ENCODE results near the gene PXDN. TPM values are rescaled to one million over a fixed set of nuclear protein-coding genes. Genes with fewer than 3 reads are reported as not detected.

The PXDN gene
- total and polyA plus RNA-seq, 10 of the 15 experiments (the other 5 are each of a cell fraction or from before 2014, with no cell fraction given) = 0.12 to 0.69 (median 0.23) TPM; not detected in 5

DNA sequence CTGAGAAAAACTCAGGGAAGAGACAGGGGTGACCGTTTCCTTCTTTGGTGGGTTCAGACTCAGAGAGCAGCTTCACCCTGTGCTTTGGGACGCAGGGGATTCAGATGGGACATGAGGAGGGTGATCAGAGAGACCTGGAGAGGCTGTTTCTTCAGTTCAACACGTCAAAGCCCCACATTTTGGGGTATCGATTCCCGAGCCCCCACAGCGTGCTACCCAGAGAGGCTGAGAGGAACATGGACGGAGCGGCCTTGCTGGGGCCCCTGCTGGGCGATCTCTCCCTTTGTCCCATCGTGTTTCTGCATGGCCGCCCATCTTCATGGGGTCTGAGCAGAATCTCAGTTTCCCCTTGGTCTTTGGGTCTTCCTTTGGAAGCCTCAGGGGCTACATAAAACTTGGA, 38.2 kb upstream of the PXDN start:
- no peaks in the 10 kb centered on the region for H4K20me1 ChIP-seq (ENCODE audit: control insufficient read depth, insufficient read depth)
- no peak overlapping the region for H3K9ac ChIP-seq (ENCODE audit: control insufficient read depth, insufficient read depth, low read length)
- SMC1A ChIA-PET (ENCODE audit: uncharacterized antibody, unreplicated experiment) = no interaction called here
- CTCF ChIA-PET = no interaction called here
- no peak for FAIRE-seq
- H3K79me2 ChIP-seq (ENCODE audit: control insufficient read depth, insufficient read depth, low read length) = no peaks in the 10 kb centered on the region
- DNase-seq (ENCODE audit: low read depth, low spot score) = no peak
- no peak overlapping the region for H3K4me2 ChIP-seq (ENCODE audit: control insufficient read depth, insufficient read depth)
- no peak overlapping the region for H2AFZ ChIP-seq (ENCODE audit: control insufficient read depth, low read depth, low read length)
- BruUV-seq (replicated peaks) = no TSS peak
- no peak overlapping the region for H3K4me3 ChIP-seq
- H3K27me3 ChIP-seq (replicated peaks in 1 of 2; ENCODE audit: control insufficient read depth in 2 of 2, insufficient read depth in 2 of 2, low read length in 1 of 2) = no peaks in the 10 kb centered on the region
- H3K4me1 ChIP-seq (ENCODE audit: control insufficient read depth, insufficient read depth, low read length) = no peaks in the 10 kb centered on the region
- TF ChIP-seq HCFC1 (IDR thresholded peaks at IDR 0.05; ENCODE audit: low read length) = no peak
- TF ChIP-seq E2F4 (IDR thresholded peaks at IDR 0.05; ENCODE audit: low read depth, low read length) = no peak
- TF ChIP-seq RAD21 (IDR thresholded peaks at IDR 0.05; ENCODE audit: insufficient read depth, low read depth, low read length) = no peak
- TF ChIP-seq, protein P1, sequence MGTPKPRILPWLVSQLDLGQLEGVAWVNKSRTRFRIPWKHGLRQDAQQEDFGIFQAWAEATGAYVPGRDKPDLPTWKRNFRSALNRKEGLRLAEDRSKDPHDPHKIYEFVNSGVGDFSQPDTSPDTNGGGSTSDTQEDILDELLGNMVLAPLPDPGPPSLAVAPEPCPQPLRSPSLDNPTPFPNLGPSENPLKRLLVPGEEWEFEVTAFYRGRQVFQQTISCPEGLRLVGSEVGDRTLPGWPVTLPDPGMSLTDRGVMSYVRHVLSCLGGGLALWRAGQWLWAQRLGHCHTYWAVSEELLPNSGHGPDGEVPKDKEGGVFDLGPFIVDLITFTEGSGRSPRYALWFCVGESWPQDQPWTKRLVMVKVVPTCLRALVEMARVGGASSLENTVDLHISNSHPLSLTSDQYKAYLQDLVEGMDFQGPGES (IDR thresholded peaks at IDR 0.05) = no peak
- TF ChIP-seq BRCA1 (IDR thresholded peaks at IDR 0.05; ENCODE audit: low read depth, low read length) = no peak
- no peak for TF ChIP-seq BACH1 (IDR thresholded peaks at IDR 0.05; ENCODE audit: borderline replicate concordance)
- TF ChIP-seq CBX5 (IDR thresholded peaks at IDR 0.05; ENCODE audit: low read depth) = no peak
- no peak for TF ChIP-seq BMI1 (IDR thresholded peaks at IDR 0.05; ENCODE audit: borderline replicate concordance)
- no peak for TF ChIP-seq FOXK2 (IDR thresholded peaks at IDR 0.05)
- no peak for TF ChIP-seq ZBED1 (IDR thresholded peaks at IDR 0.05; ENCODE audit: borderline replicate concordance)
- no peak for TF ChIP-seq TARDBP (IDR thresholded peaks at IDR 0.05; ENCODE audit: borderline replicate concordance)
- no peak for TF ChIP-seq BCLAF1 (IDR thresholded peaks at IDR 0.05)
- no peak for TF ChIP-seq ETV6 (conservative IDR thresholded peaks at IDR 0.05 in 1 of 2, IDR thresholded peaks at IDR 0.05 in 1 of 2; ENCODE audit: borderline replicate concordance in 1 of 2, low read depth in 1 of 2)
- TF ChIP-seq PKNOX1 (IDR thresholded peaks at IDR 0.05) = no peak
- 33% methylated on average over 11 of the region's 11 CpGs for WGBS (ENCODE audit: insufficient coverage, insufficient replicate concordance, low lambda C conversion rate, missing lambda C conversion rate)
- no peak for ATAC-seq
- no peaks in the 10 kb centered on the region for H3K36me3 ChIP-seq (ENCODE audit: control insufficient read depth in 2 of 2, insufficient read depth in 2 of 2, low read length in 1 of 2)
- RAD21 ChIA-PET (ENCODE audit: unreplicated experiment) = no interaction called here
- intact Hi-C loops (cut with micrococcal nuclease; ENCODE audit: unreplicated experiment) = no loop called here
- no peaks in the 10 kb centered on the region for H3K9me3 ChIP-seq (replicated peaks; ENCODE audit: control insufficient read depth, insufficient read depth, low read length)
- H3K27ac ChIP-seq (ENCODE audit: control insufficient read depth, insufficient read depth) = no peak overlapping the region
- in situ Hi-C loops (cut with MboI) = no loop called here
- POLR2A ChIA-PET = no interaction called here

All from GM12878 (cell line).